CD4-positive, alpha-beta T cell (primary cell): ENCODE data around the gene B3GLCT. TPM values are rescaled to one million over a fixed set of nuclear protein-coding genes. Genes with fewer than 3 reads are reported as not detected.

Source experiments
- ATAC-seq: fragments of 200-7000 bp; cut with Tn5 transposase; one replicate; pipeline ENCODE4 v1.10.0; 2022; ENCODE audit warnings: mild to moderate bottlenecking; ENCODE audit not compliant: poor library complexity
- CTCF ChIA-PET: fragments of 350-600 bp; sonication (Branson Sonifier 250); formaldehyde crosslinking; loops from one replicate; lab custom pipeline; 2021; ENCODE audit warnings: antibody characterized with exemption, inconsistent platforms; lab: Charles Lee
- POLR2A ChIA-PET: fragments of 350-600 bp; sonication (Branson Sonifier 250); formaldehyde crosslinking; loops from one replicate; lab custom pipeline; 2021; ENCODE audit warnings: antibody characterized with exemption, inconsistent platforms; lab: Charles Lee
- DNase-seq, 14 experiments: peaks; one replicate each; pipeline ENCODE4 v3.0.0-alpha.2; 2013 to 2020; ENCODE audit warnings: mixed read lengths in 2 of 14
- H3K27ac ChIP-seq, 2 donors: one replicate each; pipeline versions ENCODE4 v1.5.1 to v1.7.0; 2013; ENCODE audit warnings: low read length in 2 of 2, low read depth in 1 of 2, mild to moderate bottlenecking in 1 of 2
- H3K27me3 ChIP-seq, 2 experiments: 1 replicate in 1 of 2; 2 replicates in 1 of 2; pipeline versions ENCODE4 v1.6.1 to v1.7.0; 2013; ENCODE audit warnings: low read length in 2 of 2, control low read depth in 1 of 2, mild to moderate bottlenecking in 1 of 2, moderate library complexity in 1 of 2; ENCODE audit not compliant: insufficient read depth in 2 of 2, control insufficient read depth in 1 of 2
- H3K36me3 ChIP-seq: one replicate; pipeline ENCODE4 v1.6.1; 2013; ENCODE audit warnings: low read length, control low read depth; ENCODE audit not compliant: insufficient read depth
- H3K4me1 ChIP-seq: one replicate; pipeline ENCODE4 v1.6.1; 2013; ENCODE audit warnings: low read length, control low read depth; ENCODE audit not compliant: insufficient read depth
- H3K4me3 ChIP-seq: one replicate; pipeline ENCODE4 v1.5.1; 2013; ENCODE audit warnings: mild to moderate bottlenecking, low read length, moderate library complexity
- H3K9me3 ChIP-seq, 2 experiments: 1 replicate in 1 of 2; 2 replicates in 1 of 2; pipeline versions ENCODE4 v1.6.1 to v1.7.0; 2013; ENCODE audit warnings: low read length in 2 of 2, mild to moderate bottlenecking in 2 of 2, control low read depth in 1 of 2, moderate library complexity in 1 of 2; ENCODE audit not compliant: control insufficient read depth in 1 of 2, insufficient read depth in 1 of 2
- H3K27ac Mint-ChIP-seq: one replicate; pipeline ENCODE4 v1.8.0; 2020; ENCODE audit warnings: mixed read lengths
- H3K27me3 Mint-ChIP-seq: one replicate; pipeline ENCODE4 v1.8.0; 2021; ENCODE audit warnings: mixed read lengths
- H3K36me3 Mint-ChIP-seq: one replicate; pipeline ENCODE4 v1.8.0; 2021; ENCODE audit warnings: low read depth, mixed read lengths
- H3K4me1 Mint-ChIP-seq: one replicate; pipeline ENCODE4 v1.8.0; 2021; ENCODE audit warnings: low read depth, mixed read lengths
- H3K4me3 Mint-ChIP-seq: one replicate; pipeline ENCODE4 v1.8.0; 2020; ENCODE audit warnings: mild to moderate bottlenecking, mixed read lengths
- H3K9me3 Mint-ChIP-seq: one replicate; pipeline ENCODE4 v1.8.0; 2020; ENCODE audit warnings: mixed read lengths
- CTCF ChIP-seq: fragments of 200-600 bp; IDR thresholded peaks from one replicate; pipeline ENCODE4 v1.8.0; 2022; ENCODE audit warnings: antibody characterized with exemption, mild to moderate bottlenecking
- intact Hi-C, 2 experiments: fragments of 100-400 bp; cut with DNase I in 1 of 2; cut with micrococcal nuclease in 1 of 2; formaldehyde crosslinking; loops; one replicate each; pipeline versions ENCODE4 v1.15.1 to v1.9.0; 2023 to 2025; cut with DNase I, micrococcal nuclease
- total RNA-seq, 174 experiments: library from RNA in 2 of 174; stranded (reverse) in 2 of 174; gene quantifications; one replicate each; pipeline ENCODE4 v1.2.3 and lab custom pipeline; 2021 to 2026

Gene B3GLCT
- total RNA-seq, 2 experiments from 2014 or later: 3.2 to 3.7 TPM

GRCh38 chr13:31223215-31223614 is 23.4 kb downstream of the B3GLCT start:
- Mint-ChIP-seq H3K36me3 (peaks cover 22% of the 10 kb centered on the region), H3K27ac (no peak overlapping the region)
- CTCF ChIA-PET: no interaction called here

DNA sequence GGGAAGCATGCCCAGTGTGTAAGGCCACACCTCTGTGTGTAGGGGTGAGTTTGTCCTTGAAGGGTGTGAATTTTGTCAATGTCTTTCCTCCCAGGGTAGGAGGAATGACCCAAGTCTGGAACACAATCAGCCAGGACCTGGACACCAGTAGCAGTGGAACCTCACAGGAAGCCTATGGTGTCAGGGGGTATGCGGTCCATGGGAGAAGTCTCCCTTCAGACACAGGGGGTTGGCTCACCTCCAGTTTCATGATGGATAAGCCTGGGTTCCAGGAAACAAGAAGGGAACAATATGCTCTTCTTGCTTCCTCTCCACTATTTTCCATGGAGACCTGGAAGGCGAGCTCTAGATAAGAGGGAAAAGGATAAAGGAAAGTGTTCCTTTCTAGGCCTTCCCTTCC is 23.9 kb downstream of the B3GLCT start:
- Histone ChIP-seq H3K27ac (no peak overlapping the region), H3K9me3 (no peaks in the 10 kb centered on the region), H3K4me1 (no peaks in the 10 kb centered on the region), H3K27me3 (no peaks in the 10 kb centered on the region), H3K36me3 (no peaks in the 10 kb centered on the region), H3K4me3 (no peak overlapping the region)
- Mint-ChIP-seq H3K4me3 (no peak overlapping the region), H3K4me1 (peaks cover 7% of the 10 kb centered on the region), H3K9me3 (no peaks in the 10 kb centered on the region), H3K36me3 (peaks cover 19% of the 10 kb centered on the region), H3K27ac (no peak overlapping the region), H3K27me3 (no peaks in the 10 kb centered on the region)
- ChIA-PET CTCF (no interaction called here), POLR2A (no interaction called here)
- DNase-seq (no peak), ATAC-seq (no peak)
- no peak for TF ChIP-seq CTCF
- intact Hi-C loops: no loop called here

More at GRCh38 chr13:31223215-31223614, 23.4 kb downstream of the B3GLCT start:
- POLR2A ChIA-PET: no interaction called here
- no peak overlapping the region for H3K4me3 Mint-ChIP-seq
- H3K27me3 Mint-ChIP-seq: no peaks in the 10 kb centered on the region
- Histone ChIP-seq H3K27me3 (no peaks in the 10 kb centered on the region), H3K4me1 (no peaks in the 10 kb centered on the region), H3K36me3 (no peaks in the 10 kb centered on the region), H3K9me3 (no peaks in the 10 kb centered on the region), H3K27ac (no peak overlapping the region), H3K4me3 (no peak overlapping the region)
- no peaks in the 10 kb centered on the region for H3K9me3 Mint-ChIP-seq
- no peak for ATAC-seq
- TF ChIP-seq CTCF: no peak
- intact Hi-C loops: no loop called here
- no peak for DNase-seq
- H3K4me1 Mint-ChIP-seq: peaks cover 7% of the 10 kb centered on the region

GRCh38 chr13:31224174-31224669 is 24.4 kb downstream of the B3GLCT start:
- Histone ChIP-seq H3K4me3 (no peak overlapping the region), H3K27me3 (no peaks in the 10 kb centered on the region), H3K27ac (no peak overlapping the region), H3K36me3 (no peaks in the 10 kb centered on the region), H3K9me3 (no peaks in the 10 kb centered on the region), H3K4me1 (no peaks in the 10 kb centered on the region)
- Mint-ChIP-seq H3K27ac (no peak overlapping the region), H3K36me3 (peaks cover 16% of the 10 kb centered on the region), H3K4me3 (no peak overlapping the region), H3K4me1 (peaks cover 7% of the 10 kb centered on the region), H3K9me3 (no peaks in the 10 kb centered on the region), H3K27me3 (no peaks in the 10 kb centered on the region)
- no peak for ATAC-seq
- intact Hi-C loops: no loop called here
- CTCF ChIA-PET: no interaction called here
- no peak for DNase-seq
- POLR2A ChIA-PET: no interaction called here
- TF ChIP-seq CTCF: no peak
